IMR-90 (cell line): Measurements from ENCODE around the gene WDR70. TPM values are rescaled to one million over a fixed set of nuclear protein-coding genes. Genes with fewer than 3 reads are reported as not detected.

Experiments used
- ATAC-seq: fragments of 200-7000 bp; cut with Tn5 transposase; 2 replicates; pipeline ENCODE4 v1.9.1; 2020; ENCODE audit warnings: low read depth, mild to moderate bottlenecking, moderate library complexity
- BruUV-seq: library from RNA; stranded (reverse); fragments of 400-500 nt; replicated peaks from 2 replicates; lab custom pipeline; 2021; lab: Mats Ljungman, UMichigan
- CTCF ChIA-PET: fragments of 300-600 bp; formaldehyde crosslinking; extraction: SDS; loops from one replicate; lab custom pipeline; 2021; ENCODE audit warnings: antibody characterized with exemption; lab: Yijun Ruan, JAX
- POLR2A ChIA-PET: fragments of 300-600 bp; sonication (Branson Sonifier 250); formaldehyde crosslinking; loops from one replicate; lab custom pipeline; 2022; ENCODE audit warnings: antibody characterized with exemption; ENCODE audit not compliant: unreplicated experiment; lab: Charles Lee
- DNase-seq: peaks from one replicate; pipeline ENCODE4 v3.0.0; 2013
- H2AFZ ChIP-seq: replicated peaks from 2 replicates; pipeline ENCODE3; 2013; ENCODE audit warnings: low read length, mild to moderate bottlenecking; ENCODE audit not compliant: poor library complexity
- H2AK5ac ChIP-seq: 2 replicates; pipeline ENCODE4 v1.6.1; 2013; ENCODE audit warnings: low read depth, low read length, inconsistent platforms
- H2AK9ac ChIP-seq: replicated peaks from 2 replicates; pipeline ENCODE3; 2013; ENCODE audit warnings: mild to moderate bottlenecking, low read depth, low read length, moderate library complexity; ENCODE audit not compliant: poor library complexity
- H2BK120ac ChIP-seq: 2 replicates; pipeline ENCODE4 v1.6.1; 2013; ENCODE audit warnings: low read depth, low read length, inconsistent platforms
- H2BK15ac ChIP-seq: 3 replicates; pipeline ENCODE4 v1.6.1; 2013; ENCODE audit warnings: low read depth, low read length, inconsistent platforms
- H2BK20ac ChIP-seq: 2 replicates; pipeline ENCODE4 v1.6.1; 2013; ENCODE audit warnings: low read depth, mild to moderate bottlenecking, inconsistent platforms, low read length, moderate library complexity
- H2BK5ac ChIP-seq: 2 replicates; pipeline ENCODE4 v1.6.1; 2013; ENCODE audit warnings: mild to moderate bottlenecking, low read depth, low read length, inconsistent platforms; ENCODE audit not compliant: poor library complexity, severe bottlenecking
- H3K14ac ChIP-seq: replicated peaks from 2 replicates; pipeline ENCODE4 v1.6.1; 2013; ENCODE audit warnings: low read depth, low read length, inconsistent platforms
- H3K18ac ChIP-seq: 2 replicates; pipeline ENCODE4 v1.6.1; 2013; ENCODE audit warnings: low read depth, low read length, control low read depth
- H3K23ac ChIP-seq: 2 replicates; pipeline ENCODE4 v1.6.1; 2013; ENCODE audit warnings: low read depth, low read length, inconsistent platforms
- H3K27ac ChIP-seq: 2 replicates; pipeline ENCODE4 v1.5.1; 2013; ENCODE audit warnings: mild to moderate bottlenecking, control low read depth, low read length; ENCODE audit not compliant: insufficient read depth
- H3K27me3 ChIP-seq: 2 replicates; pipeline ENCODE4 v1.6.1; 2013; ENCODE audit warnings: low read length; ENCODE audit not compliant: control insufficient read depth, insufficient read depth
- H3K36me3 ChIP-seq: 2 replicates; pipeline ENCODE4 v1.6.1; 2013; ENCODE audit warnings: low read length, mixed read lengths; ENCODE audit not compliant: control insufficient read depth, insufficient read depth
- H3K4ac ChIP-seq: 2 replicates; pipeline ENCODE4 v1.6.1; 2013; ENCODE audit warnings: low read depth, low read length, inconsistent platforms
- H3K4me1 ChIP-seq: 2 replicates; pipeline ENCODE4 v1.6.1; 2013; ENCODE audit warnings: low read length, mixed read lengths; ENCODE audit not compliant: control insufficient read depth, insufficient read depth
- H3K4me2 ChIP-seq: 2 replicates; pipeline ENCODE4 v1.6.1; 2013; ENCODE audit warnings: low read depth, mild to moderate bottlenecking, control low read depth, low read length, moderate library complexity
- H3K4me3 ChIP-seq: 2 replicates; pipeline ENCODE4 v1.5.1; 2013; ENCODE audit warnings: low read depth, mild to moderate bottlenecking, control low read depth, low read length, moderate library complexity; ENCODE audit not compliant: insufficient read depth
- H3K56ac ChIP-seq: 2 replicates; pipeline ENCODE4 v1.6.1; 2013; ENCODE audit warnings: low read length, inconsistent platforms; ENCODE audit not compliant: insufficient read depth; ENCODE audit errors: extremely low read depth
- H3K79me1 ChIP-seq, 2 experiments: 2 replicates each; pipeline ENCODE4 v1.6.1; 2013; ENCODE audit warnings: low read length in 2 of 2, inconsistent platforms in 1 of 2, low read depth in 1 of 2
- H3K9ac ChIP-seq: 2 replicates; pipeline ENCODE4 v1.6.1; 2013; ENCODE audit warnings: low read depth, low read length, control low read depth
- H3K9me1 ChIP-seq: 2 replicates; pipeline ENCODE4 v1.6.1; 2013; ENCODE audit warnings: low read length, inconsistent platforms; ENCODE audit not compliant: insufficient read depth
- H3K9me3 ChIP-seq: 2 replicates; pipeline ENCODE4 v1.6.1; 2013; ENCODE audit warnings: low read length; ENCODE audit not compliant: control insufficient read depth, insufficient read depth
- H4K20me1 ChIP-seq: 2 replicates; pipeline ENCODE4 v1.6.1; 2013; ENCODE audit warnings: low read length, inconsistent platforms; ENCODE audit not compliant: insufficient read depth
- H4K5ac ChIP-seq: 2 replicates; pipeline ENCODE4 v1.6.1; 2013; ENCODE audit warnings: mild to moderate bottlenecking, low read depth, low read length, control low read depth
- H4K8ac ChIP-seq, 2 experiments: 2 replicates each; pipeline ENCODE4 v1.6.1; 2013; ENCODE audit warnings: low read depth in 2 of 2, low read length in 2 of 2, control low read depth in 1 of 2, inconsistent platforms in 1 of 2
- H4K91ac ChIP-seq: 2 replicates; pipeline ENCODE4 v1.6.1; 2013; ENCODE audit warnings: low read depth, low read length, inconsistent platforms; ENCODE audit not compliant: insufficient read depth
- BHLHE40 ChIP-seq: fragments of 150-350 bp; IDR thresholded peaks from 2 replicates; pipeline ENCODE4 v1.6.1; 2016; ENCODE audit warnings: mild to moderate bottlenecking, low read depth, low read length
- CHD1 ChIP-seq: IDR thresholded peaks from 2 replicates; pipeline ENCODE4 v1.6.1; 2012; ENCODE audit warnings: low read depth, low read length, improper control_type of control experiment
- FOS ChIP-seq: fragments of 150-350 bp; IDR thresholded peaks from 2 replicates; pipeline ENCODE4 v1.6.1; 2016; ENCODE audit warnings: low read depth, low read length
- MAFK ChIP-seq: IDR thresholded peaks from 2 replicates; pipeline ENCODE4 v1.6.1; 2012; ENCODE audit warnings: low read depth, low read length, improper control_type of control experiment
- MAZ ChIP-seq: IDR thresholded peaks from 2 replicates; pipeline ENCODE4 v1.6.1; 2012; ENCODE audit warnings: low read depth, mild to moderate bottlenecking, low read length, improper control_type of control experiment, moderate library complexity, borderline replicate concordance
- POLR2A ChIP-seq: IDR thresholded peaks from 2 replicates; pipeline ENCODE4 v1.6.1; 2012; ENCODE audit warnings: mild to moderate bottlenecking, low read depth, low read length
- SMC3 ChIP-seq: fragments of 150-350 bp; IDR thresholded peaks from 2 replicates; pipeline ENCODE4 v1.6.1; 2016; ENCODE audit warnings: low read depth, mild to moderate bottlenecking, antibody characterized with exemption, low read length, moderate library complexity
- WGBS, 2 experiments: methylation state at CpG; one replicate each; pipeline versions ENCODE4 v1.1.5 to v1.1.7; 2013; ENCODE audit warnings: missing lambda C conversion rate in 2 of 2; ENCODE audit not compliant: insufficient read length in 1 of 2; ENCODE audit errors: extremely low coverage in 2 of 2; 5-methylcytosine and 5-hydroxymethylcytosine counted together
- dilution Hi-C: fragments of 300-500 bp; cut with HindIII; formaldehyde crosslinking; loops from one replicate; pipeline ENCODE4 v1.14.3; 2018; ENCODE audit warnings: low sequenced_read_pairs; ENCODE audit not compliant: unreplicated experiment
- in situ Hi-C: fragments of 300-500 bp; cut with MboI; formaldehyde crosslinking; loops from 3 replicates; pipeline ENCODE4 v1.14.3; 2019; ENCODE audit warnings: low sequenced_read_pairs, inconsistent platforms, mixed read lengths
- intact Hi-C: fragments of 100-400 bp; cut with micrococcal nuclease; formaldehyde crosslinking; loops from 2 replicates; pipeline ENCODE4 v1.10.0; 2022
- polyA plus RNA-seq, 3 experiments: library from polyadenylated mRNA; depleted of rRNA; stranded (reverse); fragments of >200 nt; gene quantifications; 2 replicates each; pipeline ENCODE4 v1.2.3, GENCODE V29; 2012; ENCODE audit warnings: low replicate concordance in 1 of 3
- total RNA-seq: library from RNA; depleted of rRNA; stranded (reverse); fragments of >200 nt; gene quantifications from 2 replicates; pipeline ENCODE4 v1.2.3, GENCODE V29; 2012
- TF ChIP-seq, protein P1 (sequence below): fragments of 150-350 bp; IDR thresholded peaks from 2 replicates; pipeline ENCODE4 v1.6.1; 2017; ENCODE audit warnings: mild to moderate bottlenecking, antibody characterized with exemption, low read length, low read depth
- TF ChIP-seq, protein P2 (sequence below): fragments of 150-350 bp; IDR thresholded peaks from 2 replicates; pipeline ENCODE4 v1.6.1; 2016; ENCODE audit warnings: low read depth, mild to moderate bottlenecking, low read length, moderate library complexity, borderline replicate concordance

Gene WDR70
- total and polyA plus RNA-seq, 2 of the 4 experiments (the other 2 are of a cell fraction): 16.7 to 29.9 TPM

DNA sequence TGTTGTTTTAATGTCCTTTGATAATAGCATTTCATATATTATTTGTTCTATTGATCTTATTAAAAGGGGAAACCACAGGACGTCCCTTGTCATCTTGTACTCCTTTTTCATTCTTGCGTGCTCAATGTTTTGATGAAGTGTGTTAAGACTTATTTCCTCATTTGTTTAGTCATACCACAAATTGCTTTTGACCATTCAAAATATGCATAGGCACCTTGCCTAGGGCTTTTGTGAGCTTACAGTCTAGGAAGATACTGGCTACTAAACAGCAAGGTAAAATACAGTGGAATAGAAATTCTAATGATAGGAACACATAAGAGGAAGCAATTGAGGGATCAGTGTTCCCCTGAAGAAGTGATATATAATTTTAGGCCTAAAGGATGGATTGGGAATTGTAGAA is 190.3 kb downstream of the WDR70 start:
- in situ Hi-C loops: no loop called here

More for the DNA sequence above, 190.3 kb downstream of the WDR70 start:
- no peaks in the 10 kb centered on the region for H3K27me3 ChIP-seq
- no peak overlapping the region for H3K23ac ChIP-seq
- no peak for DNase-seq
- TF ChIP-seq SMC3 (no peak), POLR2A (no peak), FOS (no peak), BHLHE40 (no peak), MAFK (no peak), MAZ (no peak), CHD1 (no peak)
- TF ChIP-seq, protein P1, sequence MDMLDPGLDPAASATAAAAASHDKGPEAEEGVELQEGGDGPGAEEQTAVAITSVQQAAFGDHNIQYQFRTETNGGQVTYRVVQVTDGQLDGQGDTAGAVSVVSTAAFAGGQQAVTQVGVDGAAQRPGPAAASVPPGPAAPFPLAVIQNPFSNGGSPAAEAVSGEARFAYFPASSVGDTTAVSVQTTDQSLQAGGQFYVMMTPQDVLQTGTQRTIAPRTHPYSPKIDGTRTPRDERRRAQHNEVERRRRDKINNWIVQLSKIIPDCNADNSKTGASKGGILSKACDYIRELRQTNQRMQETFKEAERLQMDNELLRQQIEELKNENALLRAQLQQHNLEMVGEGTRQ: no peak
- TF ChIP-seq, protein P2, sequence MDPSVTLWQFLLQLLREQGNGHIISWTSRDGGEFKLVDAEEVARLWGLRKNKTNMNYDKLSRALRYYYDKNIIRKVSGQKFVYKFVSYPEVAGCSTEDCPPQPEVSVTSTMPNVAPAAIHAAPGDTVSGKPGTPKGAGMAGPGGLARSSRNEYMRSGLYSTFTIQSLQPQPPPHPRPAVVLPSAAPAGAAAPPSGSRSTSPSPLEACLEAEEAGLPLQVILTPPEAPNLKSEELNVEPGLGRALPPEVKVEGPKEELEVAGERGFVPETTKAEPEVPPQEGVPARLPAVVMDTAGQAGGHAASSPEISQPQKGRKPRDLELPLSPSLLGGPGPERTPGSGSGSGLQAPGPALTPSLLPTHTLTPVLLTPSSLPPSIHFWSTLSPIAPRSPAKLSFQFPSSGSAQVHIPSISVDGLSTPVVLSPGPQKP: no peak
- no TSS peak for BruUV-seq
- H4K8ac ChIP-seq: no peak overlapping the region
- no peak overlapping the region for H2BK20ac ChIP-seq
- no peak overlapping the region for H2AK5ac ChIP-seq
- no peak overlapping the region for H2BK5ac ChIP-seq
- no peak overlapping the region for H3K9ac ChIP-seq
- H3K9me1 ChIP-seq: no peaks in the 10 kb centered on the region
- H2BK15ac ChIP-seq: no peak overlapping the region
- POLR2A ChIA-PET: no interaction called here
- H3K27ac ChIP-seq: no peak overlapping the region
- H3K4me2 ChIP-seq: no peak overlapping the region
- ATAC-seq: no peak
- intact Hi-C loops: no loop called here
- CTCF ChIA-PET: no interaction called here
- no peak overlapping the region for H3K14ac ChIP-seq
- no peak overlapping the region for H4K91ac ChIP-seq
- no peak overlapping the region for H2AFZ ChIP-seq
- no CpG with 5 or more reads among the region's 2 CpGs for WGBS, 2 experiments
- dilution Hi-C loops: no loop called here
- H3K4me1 ChIP-seq: no peaks in the 10 kb centered on the region
- no peak overlapping the region for H2AK9ac ChIP-seq
- no peaks in the 10 kb centered on the region for H4K20me1 ChIP-seq
- H2BK120ac ChIP-seq: no peak overlapping the region
- H3K9me3 ChIP-seq: no peaks in the 10 kb centered on the region
- no peak overlapping the region for H3K18ac ChIP-seq
- no peak overlapping the region for H3K4ac ChIP-seq
- no peaks in the 10 kb centered on the region for H3K36me3 ChIP-seq
- no peak overlapping the region for H4K5ac ChIP-seq
- H3K4me3 ChIP-seq: no peak overlapping the region
- peaks cover 0 to 5% of the 10 kb centered on the region in 2 experiments; a peak in 1 of 4 replicates for H3K79me1 ChIP-seq
- no peak overlapping the region for H3K56ac ChIP-seq
